HepG2 (cell line): ENCODE results near the gene HERC6. TPM values are rescaled to one million over a fixed set of nuclear protein-coding genes. Genes with fewer than 3 reads are reported as not detected.

Experiments used
- BHLHE40 ChIP-seq: IDR thresholded peaks from 2 replicates; pipeline ENCODE4 v1.6.1; 2011; ENCODE audit warnings: low read length, improper control_type of control experiment
- FOXK2 ChIP-seq: fragments of 450-650 bp; IDR thresholded peaks from 2 replicates; pipeline ENCODE4 v1.6.1; 2016
- LRRFIP1 ChIP-seq: sonication (generic); formaldehyde crosslinking; conservative IDR thresholded peaks from 2 replicates; pipeline ENCODE4 v1.4.0; 2020; ENCODE audit warnings: missing genetic modification reagents
- NBN ChIP-seq: fragments of 450-650 bp; conservative IDR thresholded peaks from 2 replicates; pipeline ENCODE4 v1.6.1; 2017
- POLR2G ChIP-seq: fragments of 200-400 bp; formaldehyde crosslinking; IDR thresholded peaks from 2 replicates; pipeline ENCODE4 v1.6.1; 2018; ENCODE audit warnings: mild to moderate bottlenecking, low read depth, low read length, moderate library complexity
- RXRA ChIP-seq: sonication (generic); formaldehyde crosslinking; IDR thresholded peaks from 2 replicates; pipeline ENCODE4 v1.5.1; 2020; ENCODE audit warnings: missing genetic modification reagents
- THRA ChIP-seq: sonication (generic); formaldehyde crosslinking; IDR thresholded peaks from 2 replicates; pipeline ENCODE4 v1.4.0; 2020; ENCODE audit warnings: missing genetic modification reagents, borderline replicate concordance
- TRAFD1 ChIP-seq: sonication (generic); formaldehyde crosslinking; IDR thresholded peaks from 2 replicates; pipeline ENCODE4 v1.5.1; 2020; ENCODE audit warnings: missing genetic modification reagents, mild to moderate bottlenecking, borderline replicate concordance
- ZKSCAN5 ChIP-seq: sonication (generic); formaldehyde crosslinking; IDR thresholded peaks from 2 replicates; pipeline ENCODE4 v1.5.1; 2020; ENCODE audit warnings: mild to moderate bottlenecking, missing genetic modification reagents
- ZMAT5 ChIP-seq: sonication (generic); formaldehyde crosslinking; IDR thresholded peaks from 2 replicates; pipeline ENCODE4 v1.5.0; 2020; ENCODE audit warnings: mild to moderate bottlenecking, low read depth, missing genetic modification reagents, borderline replicate concordance
- ZMYM3 ChIP-seq: sonication (generic); formaldehyde crosslinking; IDR thresholded peaks from 2 replicates; pipeline ENCODE4 v1.5.1; 2020; ENCODE audit warnings: mild to moderate bottlenecking, missing genetic modification reagents
- ZNF33B ChIP-seq: sonication (generic); formaldehyde crosslinking; IDR thresholded peaks from 2 replicates; pipeline ENCODE4 v1.5.1; 2020; ENCODE audit warnings: mild to moderate bottlenecking, missing genetic modification reagents
- ZNF343 ChIP-seq: sonication (generic); formaldehyde crosslinking; IDR thresholded peaks from 2 replicates; pipeline ENCODE4 v1.4.0; 2020; ENCODE audit warnings: mild to moderate bottlenecking, missing genetic modification reagents
- ZNF556 ChIP-seq: sonication (generic); formaldehyde crosslinking; IDR thresholded peaks from 2 replicates; pipeline ENCODE4 v1.4.0; 2020; ENCODE audit warnings: mild to moderate bottlenecking, missing genetic modification reagents, borderline replicate concordance
- ZNF564 ChIP-seq: sonication (generic); formaldehyde crosslinking; IDR thresholded peaks from 2 replicates; pipeline ENCODE4 v1.8.1; 2023; ENCODE audit warnings: mild to moderate bottlenecking, missing genetic modification reagents
- ZNF614 ChIP-seq: IDR thresholded peaks from 2 replicates; pipeline ENCODE4 v1.6.1; 2018; ENCODE audit warnings: missing biosample characterization, missing genetic modification reagents, inconsistent platforms, borderline replicate concordance
- ZNF670 ChIP-seq: sonication (generic); formaldehyde crosslinking; IDR thresholded peaks from 2 replicates; pipeline ENCODE4 v1.8.0; 2022; ENCODE audit warnings: mild to moderate bottlenecking, missing genetic modification reagents, borderline replicate concordance
- ZNF687 ChIP-seq: sonication (generic); formaldehyde crosslinking; IDR thresholded peaks from 2 replicates; pipeline ENCODE4 v1.5.1; 2020; ENCODE audit warnings: mild to moderate bottlenecking, missing genetic modification reagents, moderate library complexity
- ZNF775 ChIP-seq: sonication (generic); formaldehyde crosslinking; IDR thresholded peaks from 2 replicates; pipeline ENCODE4 v1.4.0; 2020; ENCODE audit warnings: missing genetic modification reagents, mild to moderate bottlenecking, moderate library complexity, borderline replicate concordance
- polyA plus RNA-seq, 8 experiments: library from polyadenylated mRNA; depleted of rRNA in 3 of 8; stranded (reverse) in 7 of 8; unstranded in 1 of 8; fragments of >200 nt; fragmentation: Illumina TruSeq in 4 of 8; extraction: Trizol in 4 of 8; gene quantifications; 2 replicates each; pipeline versions ENCODE4 v1.2.1 to v1.2.3, GENCODE V29; 2011 to 2016; ENCODE audit warnings: low read depth in 4 of 8, missing spikeins in 1 of 8, mixed read lengths in 1 of 8; ENCODE audit not compliant: insufficient read depth in 1 of 8
- total RNA-seq, 5 experiments: library from RNA; depleted of rRNA; stranded (reverse); fragments of >200 nt; fragmentation: Illumina TruSeq; extraction: Trizol; gene quantifications; 2 replicates each; pipeline ENCODE4 v1.2.3, GENCODE V29; 2016; ENCODE audit warnings: low read depth in 1 of 5

HERC6 gene
- total and polyA plus RNA-seq, 2 of the 13 experiments (the other 11 are each of a cell fraction or from before 2014, with no cell fraction given): 0.50 to 2.0 TPM

GRCh38 chr4:88378691-88379559 is at the start of gene HERC6 (continued):
- TF ChIP-seq THRA (CRISPR knock-in tag): no peak
- no peak for TF ChIP-seq LRRFIP1
- no peak for TF ChIP-seq ZNF614 (CRISPR knock-in tag)
- TF ChIP-seq ZNF775 (CRISPR knock-in tag): no peak
- TF ChIP-seq FOXK2: no peak
- no peak for TF ChIP-seq ZNF343 (CRISPR knock-in tag)
- TF ChIP-seq ZNF687 (CRISPR knock-in tag): peak; percentile 85
- no peak for TF ChIP-seq ZMAT5
- no peak for TF ChIP-seq TRAFD1 (CRISPR knock-in tag)
- TF ChIP-seq ZNF33B (CRISPR knock-in tag): no peak
- TF ChIP-seq POLR2G: no peak
- 0 out of 2 replicates have a peak, but pooled peaks have one; percentile 21 for TF ChIP-seq ZNF564
- TF ChIP-seq ZMYM3: no peak
- peak; percentile 49; the same call in 1 of the 2 replicates for TF ChIP-seq RXRA (CRISPR knock-in tag)
- TF ChIP-seq ZNF670 (CRISPR knock-in tag): no peak
- TF ChIP-seq ZKSCAN5 (CRISPR knock-in tag): no peak
- TF ChIP-seq ZNF556 (CRISPR knock-in tag): peak; percentile 63; the same call in 1 of the 2 replicates
- TF ChIP-seq NBN: no peak
- 0 out of 2 replicates have a peak, but pooled peaks have one; percentile 17 for TF ChIP-seq BHLHE40
